Suprapubic skin (tissue), 4 donors: Measurements from ENCODE around the gene ETV6. TPM values are rescaled to one million over a fixed set of nuclear protein-coding genes. Genes with fewer than 3 reads are reported as not detected.
"Not testable (repeated sequence)": the region's sequence is repeated elsewhere in the genome, so short reads cannot be mapped to it uniquely, and the experiment has no call there.

Experiments
- DNase-seq, 2 donors: peaks; one replicate each; pipeline ENCODE4 v3.0.0-alpha.2; 2019; ENCODE audit warnings: low spot score in 2 of 2
- H3K27ac ChIP-seq: fragments of 200-600 bp; sonication (generic); one replicate; pipeline ENCODE4 v1.5.1; 2019
- H3K27me3 ChIP-seq: fragments of 200-600 bp; sonication (generic); one replicate; pipeline ENCODE4 v1.5.1; 2019
- H3K36me3 ChIP-seq: fragments of 200-600 bp; sonication (generic); one replicate; pipeline ENCODE4 v1.5.1; 2019
- H3K4me1 ChIP-seq: fragments of 200-600 bp; sonication (generic); one replicate; pipeline ENCODE4 v1.5.1; 2019
- H3K4me3 ChIP-seq: fragments of 200-600 bp; sonication (generic); one replicate; pipeline ENCODE4 v1.5.1; 2019; ENCODE audit warnings: mild to moderate bottlenecking
- H3K9me3 ChIP-seq: fragments of 200-600 bp; sonication (generic); one replicate; pipeline ENCODE4 v1.5.1; 2019
- EP300 ChIP-seq: sonication (generic); formaldehyde crosslinking; IDR thresholded peaks from one replicate; pipeline ENCODE4 v1.6.1; 2017; ENCODE audit warnings: antibody characterized with exemption
- POLR2A ChIP-seq, 2 donors: fragments of 450-650 bp; IDR thresholded peaks; one replicate each; pipeline ENCODE4 v1.6.1; 2017; ENCODE audit warnings: antibody characterized with exemption in 2 of 2, mild to moderate bottlenecking in 2 of 2, moderate library complexity in 2 of 2
- POLR2AphosphoS5 ChIP-seq, 3 donors: sonication (generic); formaldehyde crosslinking; IDR thresholded peaks; one replicate each; pipeline ENCODE4 v1.6.1; 2017; ENCODE audit warnings: antibody characterized with exemption in 3 of 3
- WGBS: methylation state at CpG from one replicate; pipeline ENCODE4 v1.1.5; 2018; 5-methylcytosine and 5-hydroxymethylcytosine counted together
- total RNA-seq, 4 donors: library from RNA; depleted of rRNA; stranded (reverse); fragments of >200 nt; gene quantifications; one replicate each; pipeline ENCODE4 v1.1.0, GENCODE V29; 2016
- TF ChIP-seq, protein P1 (sequence below), 2 donors: fragments of 200-600 bp in 1 of 2; fragments of 450-650 bp in 1 of 2; sonication (generic) in 1 of 2; IDR thresholded peaks; one replicate each; pipeline ENCODE4 v1.5.1; 2016 to 2019; ENCODE audit warnings: antibody characterized with exemption in 2 of 2, mild to moderate bottlenecking in 1 of 2, moderate library complexity in 1 of 2

Gene ETV6
- total RNA-seq, 4 donors from 2014 or later, result 16.9 to 41.4 (median 25.1) TPM

DNA sequence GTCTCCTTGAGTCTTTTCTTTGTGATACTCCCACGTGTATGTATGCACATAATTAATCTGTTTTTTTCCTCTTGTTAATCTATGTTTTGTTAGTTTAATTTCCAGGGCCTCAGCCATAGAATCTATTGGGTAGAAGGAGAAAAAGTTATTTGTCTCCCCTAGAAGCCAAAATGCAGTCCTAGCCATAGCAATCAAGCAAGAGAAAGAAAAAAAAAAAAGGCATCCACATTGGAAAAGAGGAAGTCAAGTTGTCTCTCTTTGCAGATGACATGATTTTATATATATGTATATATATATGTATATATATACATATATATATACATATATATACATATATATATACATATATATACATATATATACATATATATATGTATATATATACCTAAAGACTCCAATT, 25.4 kb upstream of the ETV6 start:
- H3K27ac ChIP-seq, result no peak overlapping the region
- no peak for DNase-seq
- TF ChIP-seq EP300, result no peak
- no peak for TF ChIP-seq POLR2A (IDR thresholded peaks at IDR 0.05)
- TF ChIP-seq, protein P1, sequence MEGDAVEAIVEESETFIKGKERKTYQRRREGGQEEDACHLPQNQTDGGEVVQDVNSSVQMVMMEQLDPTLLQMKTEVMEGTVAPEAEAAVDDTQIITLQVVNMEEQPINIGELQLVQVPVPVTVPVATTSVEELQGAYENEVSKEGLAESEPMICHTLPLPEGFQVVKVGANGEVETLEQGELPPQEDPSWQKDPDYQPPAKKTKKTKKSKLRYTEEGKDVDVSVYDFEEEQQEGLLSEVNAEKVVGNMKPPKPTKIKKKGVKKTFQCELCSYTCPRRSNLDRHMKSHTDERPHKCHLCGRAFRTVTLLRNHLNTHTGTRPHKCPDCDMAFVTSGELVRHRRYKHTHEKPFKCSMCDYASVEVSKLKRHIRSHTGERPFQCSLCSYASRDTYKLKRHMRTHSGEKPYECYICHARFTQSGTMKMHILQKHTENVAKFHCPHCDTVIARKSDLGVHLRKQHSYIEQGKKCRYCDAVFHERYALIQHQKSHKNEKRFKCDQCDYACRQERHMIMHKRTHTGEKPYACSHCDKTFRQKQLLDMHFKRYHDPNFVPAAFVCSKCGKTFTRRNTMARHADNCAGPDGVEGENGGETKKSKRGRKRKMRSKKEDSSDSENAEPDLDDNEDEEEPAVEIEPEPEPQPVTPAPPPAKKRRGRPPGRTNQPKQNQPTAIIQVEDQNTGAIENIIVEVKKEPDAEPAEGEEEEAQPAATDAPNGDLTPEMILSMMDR (IDR thresholded peaks at IDR 0.05), result no peak
- TF ChIP-seq POLR2AphosphoS5 (IDR thresholded peaks at IDR 0.05), result no peak
- 77% methylated on average over 1 of the region's 1 CpG for WGBS
- H3K36me3 ChIP-seq, result no peaks in the 10 kb centered on the region
- no peaks in the 10 kb centered on the region for H3K9me3 ChIP-seq
- no peaks in the 10 kb centered on the region for H3K27me3 ChIP-seq
- H3K4me3 ChIP-seq, result no peak overlapping the region
- peaks cover 9% of the 10 kb centered on the region for H3K4me1 ChIP-seq

DNA sequence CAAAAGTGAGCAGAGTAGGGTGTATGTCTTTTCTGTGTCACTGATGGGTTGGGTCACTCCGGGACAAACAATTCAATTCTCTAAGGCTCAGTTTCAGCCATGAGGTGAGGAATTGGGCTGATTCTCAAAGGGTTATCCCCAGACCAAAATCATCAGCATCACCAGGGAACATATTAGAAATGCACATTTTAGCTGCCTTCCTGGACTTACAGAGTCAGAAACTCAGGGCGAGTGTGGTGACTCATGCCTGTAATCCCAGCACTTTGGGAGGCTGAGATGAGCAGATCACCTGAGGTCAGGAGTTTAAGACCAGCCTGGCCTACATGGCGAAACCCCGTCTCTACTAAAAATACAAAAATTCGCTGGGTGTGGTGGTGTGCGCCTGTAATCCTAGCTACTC, 21.8 kb upstream of the ETV6 start:
- 73% methylated on average over 5 of the region's 6 CpGs for WGBS
- H3K4me3 ChIP-seq, H3K27me3 ChIP-seq, H3K27ac ChIP-seq, DNase-seq, H3K4me1 ChIP-seq, H3K9me3 ChIP-seq, H3K36me3 ChIP-seq: not testable (repeated sequence)

DNA sequence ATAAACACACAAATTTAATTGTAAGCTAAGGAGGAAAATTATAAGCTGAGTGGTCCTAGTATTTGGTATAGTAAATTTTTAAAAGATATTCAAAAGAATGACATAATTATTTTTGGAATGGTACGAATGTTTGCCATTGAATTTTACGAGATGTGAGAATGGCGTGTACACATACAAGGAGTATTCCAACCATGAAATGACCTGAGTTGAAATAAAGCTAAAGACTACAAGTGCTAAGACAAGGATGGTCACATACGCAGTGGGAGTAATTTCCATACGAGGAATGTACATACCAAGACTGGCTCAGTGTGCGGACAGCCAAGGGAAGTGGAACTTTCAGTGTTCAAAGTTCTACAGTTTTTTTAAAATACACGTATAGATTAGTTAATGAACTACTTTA, 21.1 kb upstream of the ETV6 start:
- Histone ChIP-seq H3K27ac (no peak overlapping the region), H3K36me3 (no peaks in the 10 kb centered on the region), H3K4me1 (peaks cover 3% of the 10 kb centered on the region), H3K4me3 (no peak overlapping the region), H3K9me3 (no peaks in the 10 kb centered on the region), H3K27me3 (no peaks in the 10 kb centered on the region)
- no peak for DNase-seq
- TF ChIP-seq EP300 (no peak), POLR2AphosphoS5 (IDR thresholded peaks at IDR 0.05) (no peak), POLR2A (IDR thresholded peaks at IDR 0.05) (no peak)
- TF ChIP-seq, protein P1 (IDR thresholded peaks at IDR 0.05), result no peak
- 75% methylated on average over 7 of the region's 7 CpGs for WGBS

DNA sequence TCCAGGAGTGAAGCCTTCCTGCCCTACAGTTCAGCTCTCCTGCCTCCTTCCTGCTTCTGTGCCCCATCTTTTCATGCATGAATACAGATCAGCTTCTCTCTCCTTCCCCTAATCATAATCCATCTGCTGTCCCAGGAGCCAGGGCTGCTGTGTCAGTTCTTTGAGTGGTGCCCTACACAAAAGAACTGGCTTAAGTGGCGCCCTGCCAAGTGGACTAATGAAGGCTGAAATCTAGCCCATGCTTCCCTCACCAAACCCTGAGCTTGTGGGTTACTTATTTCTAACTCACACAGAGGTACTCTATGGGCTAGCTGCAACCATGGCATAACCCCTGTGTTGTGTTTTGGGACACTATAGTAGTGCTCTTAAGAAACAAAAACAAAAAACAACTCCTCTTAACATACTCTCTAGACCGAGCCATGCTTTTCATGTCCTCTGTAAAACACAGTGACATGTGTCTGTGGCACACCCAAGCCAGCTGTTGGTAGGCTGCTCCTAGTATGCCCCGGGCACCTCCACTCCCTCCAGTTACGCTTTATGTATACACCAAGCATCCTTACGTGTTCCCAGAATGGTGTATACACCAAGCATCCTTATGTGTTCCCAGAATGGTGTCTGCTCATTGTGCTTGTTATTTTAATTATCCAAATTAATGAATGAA, 19.3 kb upstream of the ETV6 start:
- Histone ChIP-seq H3K36me3 (no peaks in the 10 kb centered on the region), H3K27ac (no peak overlapping the region), H3K9me3 (no peaks in the 10 kb centered on the region), H3K27me3 (no peaks in the 10 kb centered on the region), H3K4me1 (peaks cover 3% of the 10 kb centered on the region), H3K4me3 (no peak overlapping the region)
- WGBS, result 45% methylated on average over 5 of the region's 5 CpGs
- TF ChIP-seq POLR2A (IDR thresholded peaks at IDR 0.05) (no peak), POLR2AphosphoS5 (IDR thresholded peaks at IDR 0.05) (no peak), EP300 (no peak)
- TF ChIP-seq, protein P1 (IDR thresholded peaks at IDR 0.05), result no peak
- DNase-seq, result no peak

DNA sequence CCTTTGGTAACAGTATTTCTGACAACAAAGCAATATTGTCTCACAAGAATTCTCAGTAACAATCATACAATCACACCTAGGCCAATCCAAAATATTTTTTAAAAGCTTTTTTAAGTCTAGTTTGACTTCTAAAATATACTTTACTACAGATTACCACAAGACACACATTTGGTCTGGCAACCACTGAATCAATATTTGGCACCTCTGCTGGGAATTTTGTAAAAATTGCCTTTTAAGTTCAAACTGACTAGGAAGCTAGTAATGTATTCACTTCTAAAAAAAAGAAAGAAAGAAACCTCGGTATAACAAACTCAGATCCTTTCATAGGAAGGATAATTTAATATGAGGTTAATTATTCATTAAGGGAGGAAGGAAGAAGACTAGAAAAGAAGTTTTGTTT, 18.2 kb upstream of the ETV6 start:
- Histone ChIP-seq H3K36me3 (no peaks in the 10 kb centered on the region), H3K27me3 (no peaks in the 10 kb centered on the region), H3K4me3 (no peak overlapping the region), H3K9me3 (peaks cover 3% of the 10 kb centered on the region), H3K4me1 (peaks cover 3% of the 10 kb centered on the region), H3K27ac (no peak overlapping the region)
- no peak for DNase-seq
- whole genome bisulfite sequencing, result 50% methylated on average over 1 of the region's 1 CpG
- no peak for TF ChIP-seq POLR2A (IDR thresholded peaks at IDR 0.05)
- TF ChIP-seq POLR2AphosphoS5 (IDR thresholded peaks at IDR 0.05), result no peak
- TF ChIP-seq, protein P1 (IDR thresholded peaks at IDR 0.05), result no peak
- no peak for TF ChIP-seq EP300

DNA sequence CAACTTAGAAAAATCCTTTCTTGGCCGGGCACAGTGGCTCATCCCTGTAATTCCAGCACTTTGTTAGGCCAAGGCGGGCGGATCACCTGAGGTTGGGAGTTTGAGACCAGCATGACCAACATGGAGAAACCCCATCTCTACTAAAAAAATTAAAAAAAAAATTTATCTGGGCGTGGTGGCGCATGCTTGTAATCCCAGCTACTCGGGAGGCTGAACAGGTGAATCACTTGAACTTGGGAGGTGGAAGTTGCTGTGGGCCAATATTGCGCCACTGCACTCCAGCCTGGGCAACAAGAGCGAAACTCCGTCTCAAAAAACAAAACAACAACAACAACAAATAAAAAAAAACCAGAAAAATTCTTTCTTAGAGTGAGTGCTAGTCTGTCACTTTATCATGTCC, 17.6 kb upstream of the ETV6 start:
- H3K36me3 ChIP-seq, DNase-seq, H3K4me3 ChIP-seq, H3K27me3 ChIP-seq, H3K27ac ChIP-seq, H3K4me1 ChIP-seq, H3K9me3 ChIP-seq: not testable (repeated sequence)
- 91% methylated on average over 9 of the region's 9 CpGs for WGBS
